Naive B cell (primary cell): Measurements from ENCODE around the gene TREML4. TPM values are rescaled to one million over a fixed set of nuclear protein-coding genes. Genes with fewer than 3 reads are reported as not detected.
"Not testable (repeated sequence)": the region's sequence is repeated elsewhere in the genome, so short reads cannot be mapped to it uniquely, and the experiment has no call there.

ENCODE experiments used
- ATAC-seq, 2 donors: fragments of 150-1000 bp; cut with Tn5 transposase; 2 replicates each; pipeline ENCODE4 v1.10.0; 2021; ENCODE audit warnings: low read depth in 2 of 2, mild to moderate bottlenecking in 2 of 2, moderate library complexity in 2 of 2
- DNase-seq: peaks from one replicate; pipeline ENCODE4 v3.0.0; 2022
- H3K27ac Mint-ChIP-seq, 6 donors: one replicate each; pipeline ENCODE4 v1.8.0; 2020 to 2022; ENCODE audit warnings: mild to moderate bottlenecking in 6 of 6, mixed read lengths in 6 of 6, moderate library complexity in 5 of 6, inconsistent platforms in 2 of 6
- H3K27me3 Mint-ChIP-seq, 3 donors: one replicate each; pipeline ENCODE4 v1.8.0; 2021 to 2022; ENCODE audit warnings: mixed read lengths in 3 of 3, mild to moderate bottlenecking in 1 of 3
- H3K36me3 Mint-ChIP-seq, 2 donors: one replicate each; pipeline ENCODE4 v1.8.0; 2020 to 2022; ENCODE audit warnings: mixed read lengths in 2 of 2, inconsistent platforms in 1 of 2, mild to moderate bottlenecking in 1 of 2
- H3K4me1 Mint-ChIP-seq, 3 donors: one replicate each; pipeline ENCODE4 v1.8.0; 2020 to 2022; ENCODE audit warnings: mixed read lengths in 3 of 3, inconsistent platforms in 1 of 3, mild to moderate bottlenecking in 1 of 3, moderate library complexity in 1 of 3
- H3K4me3 Mint-ChIP-seq, 8 donors: one replicate each; pipeline ENCODE4 v1.8.0; 2020 to 2022; ENCODE audit warnings: mild to moderate bottlenecking in 8 of 8, mixed read lengths in 8 of 8, moderate library complexity in 8 of 8, inconsistent platforms in 2 of 8
- H3K9me3 Mint-ChIP-seq, 7 donors: one replicate each; pipeline ENCODE4 v1.8.0; 2020 to 2022; ENCODE audit warnings: mixed read lengths in 7 of 7, mild to moderate bottlenecking in 5 of 7, inconsistent platforms in 2 of 7, moderate library complexity in 1 of 7
- polyA plus RNA-seq, 6 donors: library from polyadenylated mRNA; unstranded; fragments of 300-500 nt; fragmentation: Illumina TruSeq; gene quantifications; one replicate each; pipeline ENCODE4 v1.2.3, GENCODE V29; 2021; ENCODE audit warnings: low read depth in 6 of 6

The TREML4 gene, protein sequence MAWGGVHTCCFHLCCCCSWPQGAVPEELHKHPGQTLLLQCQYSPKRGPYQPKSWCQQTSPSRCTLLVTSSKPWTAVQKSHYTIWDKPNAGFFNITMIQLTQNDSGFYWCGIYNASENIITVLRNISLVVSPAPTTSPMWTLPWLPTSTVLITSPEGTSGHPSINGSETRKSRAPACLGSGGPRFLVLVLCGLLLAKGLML
- polyA plus RNA-seq, result 10 to 100 TPM in 1 of 6 donors, not detected in 5; 25.7 TPM

DNA sequence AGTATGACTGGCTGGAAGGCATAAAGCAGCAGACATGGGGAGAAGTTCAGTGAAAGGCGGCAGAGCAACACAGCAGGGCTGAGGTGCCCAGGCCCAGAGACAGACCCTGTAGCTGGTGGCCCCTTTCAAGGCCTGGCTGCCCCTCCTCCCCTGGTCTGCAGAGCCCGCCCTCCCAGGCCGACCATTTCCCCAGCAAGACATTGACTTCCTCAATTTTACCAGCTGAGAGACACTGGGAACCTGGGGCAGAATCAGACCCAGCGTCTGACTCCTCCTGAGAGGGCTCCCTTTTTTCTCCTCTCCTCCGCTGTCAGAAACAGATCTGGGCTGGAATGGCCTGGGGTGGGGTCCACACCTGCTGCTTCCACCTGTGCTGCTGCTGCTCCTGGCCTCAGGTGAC, at the start of gene TREML4:
TSS of gene TREML4 (plus strand) at position 254 of the 400 bp plus-strand sequence. CDS start at position 333, 79 bp downstream.
- H3K9me3 Mint-ChIP-seq, result peaks cover 0 to 2% (median 0%) of the 10 kb centered on the region in 7 donors
- peaks cover 16 to 52% (median 33%) of the 10 kb centered on the region in 3 donors for H3K4me1 Mint-ChIP-seq
- H3K27ac Mint-ChIP-seq, result peak within 1 kb of the TSS in 5 of 6 donors; percentile 82 to 99 (median 87)
- peaks cover 6 to 8% of the 10 kb centered on the region in 2 donors for H3K36me3 Mint-ChIP-seq
- H3K4me3 Mint-ChIP-seq, result peak within 1 kb of the TSS in 4 of 8 donors; percentile 37 to 97 (median 86)
- DNase-seq, result no peak
- ATAC-seq, result peak; percentile 84 to 94
- peaks cover 0 to 9% (median 8%) of the 10 kb centered on the region in 3 donors for H3K27me3 Mint-ChIP-seq

DNA sequence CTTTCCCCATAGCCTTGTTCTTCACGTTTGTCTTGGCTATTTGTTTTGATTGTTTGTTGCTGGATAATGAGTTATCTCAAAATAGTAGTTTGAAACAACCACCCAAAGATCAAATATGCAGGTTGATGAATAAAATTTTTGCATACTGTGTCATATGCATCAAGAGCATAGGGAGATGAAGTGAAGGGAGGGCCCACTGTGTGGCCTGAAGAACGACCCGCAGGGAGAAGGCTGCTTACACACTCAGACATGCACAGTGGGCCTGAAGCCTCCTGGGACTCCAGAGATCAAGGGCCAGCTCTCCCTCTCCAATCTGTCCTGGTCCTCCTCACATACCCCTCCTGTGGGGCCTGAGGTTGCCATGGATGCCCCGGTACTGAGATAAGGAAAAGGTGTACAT, 49.0 kb upstream of the TREML4 start:
- Mint-ChIP-seq H3K4me1 (peaks cover 19 to 38% (median 30%) of the 10 kb centered on the region in 3 donors), H3K27me3 (peaks cover 0 to 6% (median 0%) of the 10 kb centered on the region in 3 donors), H3K9me3 (no peaks in the 10 kb centered on the region), H3K36me3 (peaks cover 0 to 5% of the 10 kb centered on the region in 2 donors), H3K4me3 (no peak overlapping the region), H3K27ac (no peak overlapping the region)
- DNase-seq (no peak), ATAC-seq (no peak)

DNA sequence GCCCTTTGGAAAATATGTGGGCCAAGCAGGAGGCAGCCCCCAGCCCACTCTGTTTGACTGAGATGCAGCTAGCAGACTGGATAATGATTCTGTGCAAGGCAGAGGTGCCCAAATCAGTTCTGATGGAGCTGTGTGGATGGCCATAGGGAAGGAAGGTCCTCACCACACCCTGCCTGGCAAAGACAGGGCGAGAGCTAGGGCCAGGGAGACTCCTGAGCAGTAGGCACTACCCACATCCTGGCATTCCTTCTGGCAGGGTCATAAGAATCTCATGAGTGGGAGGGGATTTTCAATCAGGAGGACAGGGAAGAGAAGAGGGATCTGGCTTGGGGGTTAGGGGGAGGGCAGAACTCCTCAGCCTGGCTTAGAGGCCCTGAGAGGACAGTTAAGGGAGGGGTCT, 46.6 kb upstream of the TREML4 start:
- no peak for ATAC-seq
- Mint-ChIP-seq H3K27me3 (peaks cover 0 to 6% (median 0%) of the 10 kb centered on the region in 3 donors), H3K4me1 (peaks cover 37 to 54% (median 54%) of the 10 kb centered on the region in 3 donors), H3K9me3 (no peaks in the 10 kb centered on the region), H3K27ac (peak overlapping the region in 1 of 6 donors; percentile 15), H3K4me3 (no peak overlapping the region), H3K36me3 (peaks cover 0 to 5% of the 10 kb centered on the region in 2 donors)
- DNase-seq, result no peak

DNA sequence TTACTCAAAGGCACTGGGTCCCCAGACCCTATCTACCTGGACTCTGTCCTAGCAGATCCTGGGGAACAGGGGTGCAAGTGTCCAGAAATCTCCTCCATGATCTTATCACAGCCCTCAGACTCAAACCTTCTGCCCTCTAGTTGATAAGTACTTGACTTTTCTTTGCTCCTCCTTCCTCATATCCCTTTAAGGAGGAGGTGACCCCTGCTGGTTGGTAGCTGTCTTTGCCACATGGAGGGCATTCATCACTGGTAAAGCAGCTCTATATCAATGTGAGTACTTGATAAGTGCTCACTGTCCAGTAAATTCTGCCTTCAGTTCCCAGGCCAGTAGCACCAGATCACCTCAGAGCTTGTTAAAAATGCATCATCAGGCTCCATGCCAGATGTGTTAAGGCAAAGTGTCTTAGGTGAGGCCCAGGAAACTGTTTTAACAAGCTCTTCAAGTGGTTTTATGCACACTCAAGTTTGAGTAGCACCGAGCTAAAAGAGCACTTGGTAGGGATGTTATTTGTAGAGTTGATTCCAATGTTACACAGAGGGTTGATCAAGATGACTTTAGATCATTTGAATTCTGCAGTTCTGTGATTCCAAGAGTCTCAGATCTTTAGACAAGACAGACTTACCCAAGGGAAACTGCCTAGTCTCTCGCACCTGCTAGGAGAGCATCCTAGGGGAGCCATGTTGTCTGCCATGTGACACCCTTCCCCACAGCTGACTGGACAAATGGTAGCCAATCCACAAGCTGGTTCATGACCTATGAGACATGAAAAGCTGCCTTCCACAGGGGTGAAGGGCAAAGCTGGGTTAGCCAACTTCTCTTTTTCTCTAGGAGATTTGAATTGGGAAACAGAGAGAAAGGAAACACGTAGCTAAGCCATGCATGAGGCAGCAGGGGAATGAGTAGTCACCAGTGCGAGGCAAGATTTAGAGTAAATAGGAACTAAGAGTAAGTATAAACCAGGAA, 45.8 kb upstream of the TREML4 start:
- peak; percentile 51 for DNase-seq
- Mint-ChIP-seq H3K4me3 (peak overlapping the region in 6 of 8 donors; percentile 17 to 80 (median 64)), H3K9me3 (no peaks in the 10 kb centered on the region), H3K27me3 (peaks cover 0 to 2% (median 0%) of the 10 kb centered on the region in 3 donors), H3K36me3 (peaks cover 0 to 5% of the 10 kb centered on the region in 2 donors), H3K4me1 (peaks cover 45 to 62% (median 62%) of the 10 kb centered on the region in 3 donors), H3K27ac (peak overlapping the region; percentile 77 to 94 (median 83))
- ATAC-seq, result peak; percentile 76 to 80

DNA sequence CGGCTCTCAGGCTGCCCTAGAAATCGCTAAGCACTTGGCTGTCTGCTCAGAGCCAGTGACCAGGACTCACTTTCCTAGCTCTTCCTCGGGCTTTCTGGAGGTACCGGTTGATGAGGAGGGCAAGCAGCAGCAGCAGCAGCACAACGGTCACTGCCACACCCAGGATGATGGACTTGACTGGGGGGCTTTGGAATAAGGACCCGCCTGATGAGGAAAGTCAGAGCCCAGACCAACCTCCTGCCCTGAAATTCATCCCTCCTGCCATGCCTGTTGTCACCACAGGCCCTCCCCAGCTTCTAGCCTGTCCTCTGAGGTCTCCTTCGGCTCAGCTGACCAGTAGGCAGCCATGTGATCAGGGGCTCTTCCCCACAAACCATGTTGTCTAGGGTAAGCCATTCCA, 43.4 kb upstream of the TREML4 start:
- H3K27me3 Mint-ChIP-seq, result no peaks in the 10 kb centered on the region
- peak overlapping the region in 4 of 6 donors; percentile 41 to 88 (median 85) for H3K27ac Mint-ChIP-seq
- no peak for DNase-seq
- H3K4me1 Mint-ChIP-seq, result peaks cover 49 to 84% (median 75%) of the 10 kb centered on the region in 3 donors
- peaks cover under 1 to 5% (median 4%) of the 10 kb centered on the region in 7 donors for H3K9me3 Mint-ChIP-seq
- peak overlapping the region in 6 of 8 donors; percentile 20 to 88 (median 64) for H3K4me3 Mint-ChIP-seq
- no peak for ATAC-seq
- peaks cover under 1 to 6% of the 10 kb centered on the region in 2 donors for H3K36me3 Mint-ChIP-seq

DNA sequence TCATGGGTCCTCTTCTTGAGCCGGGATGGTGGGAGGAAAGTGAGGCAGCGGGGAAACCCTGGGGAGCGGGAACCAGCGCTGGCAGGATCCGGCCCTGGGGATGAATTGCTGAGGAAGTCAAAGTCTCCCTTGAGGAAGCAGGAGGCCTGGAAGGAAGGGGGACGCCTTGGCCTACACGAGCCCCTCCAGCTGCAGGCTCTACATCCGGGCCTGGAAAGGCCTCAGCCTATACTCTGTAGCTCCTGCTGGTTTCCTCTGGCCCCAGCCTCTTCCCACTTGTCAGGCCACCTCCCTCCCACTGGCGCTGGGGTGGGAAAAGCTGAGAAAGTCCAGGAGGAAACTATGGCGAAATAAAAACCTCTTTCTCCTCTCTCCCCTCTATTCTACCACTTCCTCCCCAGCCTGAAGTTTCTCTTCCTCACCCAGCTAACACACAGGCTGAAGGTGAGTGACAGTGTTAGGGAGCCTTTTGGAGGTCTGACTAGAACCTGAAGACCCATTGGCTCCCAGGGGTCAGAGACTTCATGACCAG, 42.1 kb upstream of the TREML4 start:
- ATAC-seq, result peak; percentile 30 to 32
- H3K27me3 Mint-ChIP-seq, result no peaks in the 10 kb centered on the region
- peak overlapping the region; percentile 68 to 99 (median 91) for H3K27ac Mint-ChIP-seq
- DNase-seq, result no peak
- peaks cover 5 to 14% (median 11%) of the 10 kb centered on the region in 7 donors for H3K9me3 Mint-ChIP-seq
- peak overlapping the region; percentile 10 to 88 (median 74) for H3K4me3 Mint-ChIP-seq
- H3K4me1 Mint-ChIP-seq, result peaks cover 52 to 87% (median 80%) of the 10 kb centered on the region in 3 donors
- peaks cover 6 to 19% of the 10 kb centered on the region in 2 donors for H3K36me3 Mint-ChIP-seq

DNA sequence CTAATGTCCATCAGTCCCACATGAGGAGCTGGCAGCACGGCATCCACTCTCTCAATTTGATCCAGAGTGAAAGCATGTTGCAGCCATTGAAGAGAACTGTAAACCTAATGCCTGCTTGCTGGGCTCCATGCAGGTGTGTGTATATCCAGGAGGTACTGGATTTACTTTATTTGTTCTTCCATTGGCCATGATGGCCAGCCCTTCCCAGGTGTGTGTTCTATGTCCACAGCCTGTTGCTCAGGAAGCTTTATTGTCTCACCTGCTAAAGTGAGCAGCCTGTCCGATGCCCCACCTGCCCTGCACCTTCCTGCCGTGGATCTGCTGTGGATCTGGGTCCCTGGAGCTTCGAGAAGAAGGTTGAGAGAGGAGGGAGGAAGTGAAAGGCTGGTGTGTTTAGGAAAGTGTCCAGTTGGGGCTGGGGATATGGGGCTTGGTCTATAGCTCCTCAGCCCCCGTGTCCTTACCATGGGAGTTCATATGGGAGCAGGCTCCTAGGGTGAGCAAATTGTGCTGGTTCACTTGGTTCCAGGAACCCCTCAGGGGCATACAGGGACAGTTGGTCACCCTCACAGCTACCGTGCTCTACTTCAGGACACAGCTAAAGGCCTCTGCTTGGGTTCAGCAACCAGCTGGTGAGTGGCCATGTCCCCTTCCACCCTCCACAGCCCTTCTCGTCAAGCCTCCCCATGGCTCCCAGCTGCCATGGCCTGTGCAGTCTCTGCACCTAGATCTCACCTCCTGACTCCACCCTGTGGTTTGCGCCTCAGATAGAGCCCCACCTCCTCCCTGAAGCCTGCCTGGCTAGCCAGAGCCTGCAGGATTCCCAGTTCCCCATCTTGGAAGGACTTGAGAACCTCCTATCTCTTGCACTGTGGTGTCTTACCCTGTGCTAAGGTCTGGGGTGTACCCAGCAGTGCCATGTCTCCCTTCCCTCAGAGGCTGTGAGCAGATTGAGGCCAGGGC, 39.9 kb upstream of the TREML4 start:
- H3K36me3 Mint-ChIP-seq, result peaks cover 8 to 23% of the 10 kb centered on the region in 2 donors
- no peak for DNase-seq
- H3K4me3 Mint-ChIP-seq, result peak overlapping the region in 2 of 8 donors; percentile 55 to 79
- peak overlapping the region in 4 of 6 donors; percentile 19 to 69 (median 42) for H3K27ac Mint-ChIP-seq
- H3K4me1 Mint-ChIP-seq, result peaks cover 53 to 84% (median 81%) of the 10 kb centered on the region in 3 donors
- H3K27me3 Mint-ChIP-seq, result no peaks in the 10 kb centered on the region
- H3K9me3 Mint-ChIP-seq, result peaks cover 5 to 14% (median 11%) of the 10 kb centered on the region in 7 donors
- no peak for ATAC-seq

DNA sequence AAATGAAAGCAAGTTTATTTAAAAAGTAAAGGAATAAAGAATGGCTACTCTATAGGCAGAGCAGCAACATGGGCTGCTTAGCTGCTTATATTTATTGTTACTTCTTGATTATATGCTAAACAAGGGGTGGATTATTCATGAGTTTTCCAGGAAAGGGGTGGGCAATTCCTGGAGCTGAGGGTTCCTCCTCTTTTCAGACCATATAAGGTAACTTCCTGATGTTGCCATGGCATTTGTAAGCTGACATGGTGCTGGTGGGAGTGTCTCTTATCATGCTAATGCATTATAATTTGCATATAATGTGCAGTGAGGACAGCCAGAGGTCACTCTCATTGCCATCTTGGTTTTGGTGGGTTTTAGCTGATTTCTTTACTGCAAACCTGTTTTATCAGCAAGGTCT, 39.1 kb upstream of the TREML4 start:
- peaks cover 5 to 14% (median 11%) of the 10 kb centered on the region in 7 donors for H3K9me3 Mint-ChIP-seq
- not testable (repeated sequence) for H3K4me3 Mint-ChIP-seq, H3K27me3 Mint-ChIP-seq, H3K27ac Mint-ChIP-seq, DNase-seq, ATAC-seq
- peaks cover 12 to 31% of the 10 kb centered on the region in 2 donors for H3K36me3 Mint-ChIP-seq
- peaks cover 56 to 84% (median 79%) of the 10 kb centered on the region in 3 donors for H3K4me1 Mint-ChIP-seq

DNA sequence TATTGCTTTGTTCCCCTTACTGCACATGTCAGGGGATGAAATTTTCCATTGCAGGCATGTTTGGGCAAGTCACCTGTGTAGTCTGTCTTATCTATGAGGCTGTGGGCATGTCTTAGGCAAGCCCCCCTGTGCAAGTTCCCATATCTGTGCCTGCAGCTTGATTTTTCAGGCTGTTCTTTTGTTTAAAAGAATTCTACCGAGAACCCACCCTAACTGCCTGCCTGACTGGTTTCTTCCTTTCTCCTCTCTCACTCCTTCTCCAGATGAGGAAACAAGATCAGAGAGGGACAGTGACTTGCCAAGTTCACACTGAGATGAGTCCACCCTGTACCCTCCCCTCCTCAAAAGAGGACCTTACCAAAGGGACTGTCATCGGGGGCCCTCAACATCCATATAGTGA, 38.2 kb upstream of the TREML4 start:
- ATAC-seq, result no peak
- Mint-ChIP-seq H3K4me3 (peak overlapping the region in 1 of 8 donors; percentile 61), H3K4me1 (peaks cover 62 to 85% (median 79%) of the 10 kb centered on the region in 3 donors), H3K9me3 (peaks cover 5 to 14% (median 11%) of the 10 kb centered on the region in 7 donors), H3K27me3 (no peaks in the 10 kb centered on the region), H3K36me3 (peaks cover 16 to 40% of the 10 kb centered on the region in 2 donors), H3K27ac (peak overlapping the region in 1 of 6 donors; percentile 70)
- no peak for DNase-seq

DNA sequence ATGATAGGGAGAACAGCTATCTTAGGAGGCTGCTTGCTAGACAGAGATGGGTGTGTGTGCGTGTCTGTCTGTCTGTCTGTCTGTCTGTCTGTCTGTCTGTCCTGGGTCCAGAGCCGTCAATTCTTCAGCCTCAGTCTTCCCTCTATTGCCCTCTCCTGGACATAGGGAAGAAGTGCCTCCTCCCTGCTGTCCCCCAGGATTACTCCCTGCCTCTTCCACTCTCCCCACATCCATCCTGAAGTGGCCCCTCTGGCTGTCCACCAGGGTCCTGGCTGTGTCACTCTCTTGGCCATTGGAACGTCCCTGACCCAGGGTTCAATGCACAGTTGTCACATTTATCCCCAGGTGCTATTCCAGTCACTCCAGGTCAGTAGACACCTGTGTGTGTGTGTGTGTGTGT, 37.4 kb upstream of the TREML4 start:
- Mint-ChIP-seq H3K9me3 (peaks cover 5 to 14% (median 11%) of the 10 kb centered on the region in 7 donors), H3K36me3 (peaks cover 24 to 48% of the 10 kb centered on the region in 2 donors), H3K4me1 (peaks cover 62 to 85% (median 79%) of the 10 kb centered on the region in 3 donors), H3K27me3 (no peaks in the 10 kb centered on the region), H3K4me3 (peak overlapping the region in 1 of 8 donors; percentile 36), H3K27ac (peak overlapping the region in 1 of 6 donors; percentile 93)
- ATAC-seq, result no peak
- DNase-seq, result no peak

DNA sequence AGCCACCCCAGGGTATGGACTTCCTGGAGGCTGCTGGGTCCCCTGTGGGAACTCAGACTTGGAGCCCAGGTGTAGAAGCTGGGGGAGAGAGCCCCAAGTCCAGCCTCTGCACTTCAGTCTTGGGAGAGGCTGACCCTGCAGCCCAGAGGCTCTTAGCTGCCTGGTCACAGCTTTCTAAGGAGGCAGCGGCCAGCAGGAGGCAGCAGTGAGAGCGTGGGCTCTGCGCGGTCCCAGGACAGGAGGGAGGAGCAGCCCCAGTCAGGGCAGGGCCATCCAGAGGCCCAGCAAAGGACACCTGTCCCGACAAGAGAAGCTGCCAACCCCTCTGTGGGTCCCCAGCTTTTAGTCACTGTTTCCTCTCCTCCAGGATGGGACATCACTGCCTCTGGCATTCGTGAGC, 36.6 kb upstream of the TREML4 start:
- H3K36me3 Mint-ChIP-seq, result peaks cover 31 to 56% of the 10 kb centered on the region in 2 donors
- DNase-seq (no peak), ATAC-seq (peak; percentile 47 to 58)
- no peaks in the 10 kb centered on the region for H3K27me3 Mint-ChIP-seq
- H3K4me1 Mint-ChIP-seq, result peaks cover 62 to 85% (median 79%) of the 10 kb centered on the region in 3 donors
- peak overlapping the region in 3 of 6 donors; percentile 21 to 93 (median 90) for H3K27ac Mint-ChIP-seq
- H3K4me3 Mint-ChIP-seq, result no peak overlapping the region
- H3K9me3 Mint-ChIP-seq, result peaks cover 5 to 14% (median 11%) of the 10 kb centered on the region in 7 donors
